HCT116 (cell line): ENCODE data around the gene VWA7. TPM values are rescaled to one million over a fixed set of nuclear protein-coding genes. Genes with fewer than 3 reads are reported as not detected.

Experiments
- ATAC-seq: fragments of 200-7000 bp; cut with Tn5 transposase; 2 replicates; pipeline ENCODE4 v1.9.1; 2020; ENCODE audit warnings: mild to moderate bottlenecking, moderate library complexity
- BruUV-seq: library from RNA; stranded (reverse); fragments of 400-500 nt; replicated peaks from 2 replicates; lab custom pipeline; 2021; lab: Mats Ljungman, UMichigan
- CTCF ChIA-PET: fragments of 300-600 bp; sonication (Branson Sonifier 250); formaldehyde crosslinking; loops from one replicate; lab custom pipeline; 2021; ENCODE audit warnings: antibody characterized with exemption; lab: Charles Lee
- POLR2A ChIA-PET: fragments of 300-600, 350-600 bp; sonication (Branson Sonifier 250); formaldehyde crosslinking; loops from one replicate; lab custom pipeline; 2021; ENCODE audit warnings: antibody characterized with exemption; lab: Charles Lee
- RAD21 ChIA-PET, 2 experiments: fragments of 300-600 bp; sonication (Branson Sonifier 250); formaldehyde crosslinking; loops; one replicate each; lab custom pipeline; 2023; ENCODE audit warnings: low total read pairs in 2 of 2; ENCODE audit not compliant: uncharacterized antibody in 2 of 2, unreplicated experiment in 2 of 2, low non-redundant PET in 1 of 2; lab: Charles Lee
- DNase-seq: peaks from one replicate; pipeline ENCODE4 v3.0.0-alpha.2; 2010; ENCODE audit warnings: low read depth, low spot score
- H2AFZ ChIP-seq: fragments of 200-600 bp; shearing (Covaris generic), sonication (generic); 2 replicates; pipeline ENCODE4 v1.6.1; 2017; ENCODE audit warnings: low read depth, mixed run types, mixed read lengths, antibody characterized with exemption, low read length; ENCODE audit not compliant: poor library complexity, severe bottlenecking
- H3K27ac ChIP-seq: 2 replicates; pipeline ENCODE4 v1.5.1; 2012; ENCODE audit warnings: low read depth, low read length
- H3K27me3 ChIP-seq: fragments of 200-600 bp; sonication (generic); 2 replicates; pipeline ENCODE4 v1.6.1; 2016; ENCODE audit warnings: mixed run types, low read length, mixed read lengths; ENCODE audit not compliant: insufficient read depth
- H3K36me3 ChIP-seq, 2 experiments: fragments of 200-500 bp in 1 of 2; fragments of 200-600 bp in 1 of 2; sonication (Bioruptor generic) in 1 of 2; sonication (generic) in 1 of 2; 2 replicates each; pipeline versions ENCODE4 v1.5.1 to v1.6.1; 2014 to 2016; ENCODE audit warnings: low read length in 2 of 2, inconsistent platforms in 1 of 2, mixed read lengths in 1 of 2, mixed run types in 1 of 2; ENCODE audit not compliant: insufficient read depth in 2 of 2, control insufficient read depth in 1 of 2
- H3K4me1 ChIP-seq, 2 experiments: fragments of 200-600 bp in 1 of 2; sonication (generic) in 1 of 2; 2 replicates each; pipeline versions ENCODE4 v1.5.1 to v1.6.1; 2012 to 2017; ENCODE audit warnings: low read length in 2 of 2, inconsistent platforms in 1 of 2, mild to moderate bottlenecking in 1 of 2, mixed read lengths in 1 of 2, mixed run types in 1 of 2, moderate library complexity in 1 of 2; ENCODE audit not compliant: insufficient read depth in 2 of 2, control insufficient read depth in 1 of 2
- H3K4me2 ChIP-seq: fragments of 200-600 bp; sonication (generic); 2 replicates; pipeline ENCODE4 v1.6.1; 2017; ENCODE audit warnings: mixed run types, low read length, mixed read lengths
- H3K4me3 ChIP-seq, 2 experiments: fragments of 200-600 bp in 1 of 2; sonication (generic) in 1 of 2; replicated peaks in 1 of 2; 2 replicates each; pipeline ENCODE4 v1.5.1; 2011 to 2016; ENCODE audit warnings: low read length in 2 of 2, control low read depth in 1 of 2, low read depth in 1 of 2, mild to moderate bottlenecking in 1 of 2, mixed read lengths in 1 of 2, mixed run types in 1 of 2
- H3K79me2 ChIP-seq: fragments of 200-600 bp; sonication (generic); 2 replicates; pipeline ENCODE4 v1.6.1; 2017; ENCODE audit warnings: mild to moderate bottlenecking, mixed run types, low read length, moderate library complexity, mixed read lengths; ENCODE audit not compliant: insufficient read depth
- H3K9ac ChIP-seq: fragments of 200-600 bp; sonication (generic); 2 replicates; pipeline ENCODE4 v1.6.1; 2016; ENCODE audit warnings: low read length, mixed read lengths
- H3K9me2 ChIP-seq: fragments of 200-600 bp; sonication (generic), shearing (Covaris generic); 2 replicates; pipeline ENCODE4 v1.6.1; 2017; ENCODE audit warnings: mixed run types, mild to moderate bottlenecking, moderate library complexity; ENCODE audit not compliant: insufficient read depth
- H3K9me3 ChIP-seq, 2 experiments: fragments of 200-500 bp in 1 of 2; fragments of 200-600 bp in 1 of 2; sonication (Bioruptor generic) in 1 of 2; sonication (generic) in 1 of 2; 2 replicates each; pipeline ENCODE4 v1.6.1; 2014 to 2017; ENCODE audit warnings: low read length in 2 of 2, mixed read lengths in 2 of 2, inconsistent platforms in 1 of 2, low read depth in 1 of 2, mild to moderate bottlenecking in 1 of 2, mixed run types in 1 of 2, moderate library complexity in 1 of 2; ENCODE audit not compliant: control insufficient read depth in 1 of 2, insufficient read depth in 1 of 2
- H4K20me1 ChIP-seq: fragments of 200-600 bp; sonication (generic), shearing (Covaris generic); 2 replicates; pipeline ENCODE4 v1.6.1; 2017; ENCODE audit warnings: mixed run types, mild to moderate bottlenecking, moderate library complexity; ENCODE audit not compliant: insufficient read depth
- CEBPB ChIP-seq: IDR thresholded peaks from 2 replicates; pipeline ENCODE4 v1.6.1; 2012; ENCODE audit warnings: low read depth
- EGR1 ChIP-seq: IDR thresholded peaks from 2 replicates; pipeline ENCODE4 v1.6.1; 2012; ENCODE audit warnings: low read depth
- EZH2 ChIP-seq: fragments of 200-600 bp; sonication (generic); IDR thresholded peaks from 2 replicates; pipeline ENCODE4 v1.6.1; 2017; ENCODE audit warnings: antibody characterized with exemption, mixed run types
- EZH2phosphoT487 ChIP-seq: fragments of 200-600 bp; IDR thresholded peaks from 2 replicates; pipeline ENCODE4 v1.6.1; 2018; ENCODE audit warnings: antibody characterized with exemption, borderline replicate concordance
- MAX ChIP-seq: IDR thresholded peaks from 2 replicates; pipeline ENCODE4 v1.6.1; 2012
- POLR2AphosphoS5 ChIP-seq: IDR thresholded peaks from 2 replicates; pipeline ENCODE4 v1.6.1; 2011; ENCODE audit warnings: mild to moderate bottlenecking, low read depth, low read length, moderate library complexity
- TCF7L2 ChIP-seq: IDR thresholded peaks from 2 replicates; pipeline ENCODE4 v1.7.0; 2011; ENCODE audit warnings: borderline replicate concordance, inconsistent platforms; ENCODE audit not compliant: insufficient read depth, insufficient read length; ENCODE audit errors: extremely low read depth
- ZNF274 ChIP-seq: fragments of 200-500 bp; sonication (Bioruptor generic); IDR thresholded peaks from 2 replicates; pipeline ENCODE4 v1.6.1; 2014; ENCODE audit warnings: mild to moderate bottlenecking, low read depth, low read length, inconsistent platforms
- intact Hi-C: fragments of 100-400 bp; cut with micrococcal nuclease; formaldehyde crosslinking; loops from 2 replicates; pipeline ENCODE4 v1.10.0; 2022
- total RNA-seq: library from RNA; stranded (reverse); gene quantifications from one replicate; pipeline ENCODE4 v1.2.1, GENCODE V29; 2021; ENCODE audit not compliant: unreplicated experiment

The VWA7 gene
- total RNA-seq, 1 experiment from 2014 or later: 14.6 TPM

- peak overlapping the region; percentile 98 for H3K4me2 ChIP-seq
- no peak for ATAC-seq
- no peaks in the 10 kb centered on the region for H3K27me3 ChIP-seq
- H4K20me1 ChIP-seq: no peaks in the 10 kb centered on the region; the same call in 1 of the 2 replicates
- ChIA-PET RAD21 (no interaction called here), CTCF (interaction anchor here (0.6 to 2.3 kb wide), 4 partner anchors 8 to 41 kb away, joined by 3 to 13 read pairs (median 8); no protein-coding TSS in a partner anchor)
- peaks cover 35% of the 10 kb centered on the region for H3K79me2 ChIP-seq
- peaks cover 12 to 39% of the 10 kb centered on the region in 2 experiments for H3K4me1 ChIP-seq
- H2AFZ ChIP-seq: no peak overlapping the region
- H3K9me3 ChIP-seq: no peaks in the 10 kb centered on the region
- H3K9ac ChIP-seq: peak overlapping the region; percentile 72; the same call in 1 of the 2 replicates
- intact Hi-C loops: loop anchor here (2.0 kb wide), 1 partner anchor 50 kb away; the partner anchor contains the start of gene LY6G5C
- TF ChIP-seq CEBPB (no peak), ZNF274 (no peak)
- TF ChIP-seq, all 23 proteins: peak for 0
- peak overlapping the region in 1 of 2 experiments; percentile 70; a peak in 2 of 4 replicates for H3K4me3 ChIP-seq
- peak overlapping the region; percentile 90 for H3K27ac ChIP-seq
- DNase-seq: no peak
- BruUV-seq: no TSS peak
- POLR2A ChIA-PET: interaction anchor here (1.4 to 2.2 kb wide), 4 partner anchors 8 to 97 kb away, joined by 5 to 12 read pairs (median 9); partner anchors contain the start of genes ABHD16A, HSPA1B and MSH5
- H3K9me2 ChIP-seq: no peaks in the 10 kb centered on the region
- peaks cover 28 to 31% of the 10 kb centered on the region in 2 experiments for H3K36me3 ChIP-seq
Observed at GRCh38 chr6:31730631-31731086, 46.5 kb downstream of the VWA7 start.

- H4K20me1 ChIP-seq: no peaks in the 10 kb centered on the region; the same call in 1 of the 2 replicates
- intact Hi-C loops: loop anchor here (2.0 kb wide), 1 partner anchor 49 kb away; the partner anchor contains the start of gene LY6G5C
- ATAC-seq (peak; percentile 79), DNase-seq (peak; percentile 56)
- ChIA-PET RAD21 (interaction anchor here in 1 of 2 experiments (0.6 to 0.7 kb wide), 2 partner anchors 19 to 27 kb away, joined by 3 read pairs; partner anchors contain the start of gene ABHD16A), CTCF (interaction anchor here (0.6 to 2.3 kb wide), 5 partner anchors 8 to 132 kb away, joined by 3 to 13 read pairs (median 4); partner anchors contain the start of gene NEU1), POLR2A (interaction anchor here (1.4 to 2.2 kb wide), 4 partner anchors 9 to 97 kb away, joined by 5 to 12 read pairs (median 9); partner anchors contain the start of genes ABHD16A, HSPA1B and MSH5)
- BruUV-seq: no TSS peak
- peak overlapping the region; percentile 70 to 72 for H3K4me3 ChIP-seq
- TF ChIP-seq MAX (no peak), EGR1 (no peak), EZH2 (no peak), TCF7L2 (no peak), CEBPB (no peak), EZH2phosphoT487 (no peak), POLR2AphosphoS5 (peak; percentile 89)
- no peak overlapping the region for H2AFZ ChIP-seq
- peaks cover 12 to 39% of the 10 kb centered on the region in 2 experiments for H3K4me1 ChIP-seq
- H3K36me3 ChIP-seq: peaks cover 28 to 31% of the 10 kb centered on the region in 2 experiments
- peak overlapping the region; percentile 90 for H3K27ac ChIP-seq
- peak overlapping the region; percentile 98 for H3K4me2 ChIP-seq
- no peaks in the 10 kb centered on the region for H3K27me3 ChIP-seq
- peak overlapping the region; percentile 72 for H3K9ac ChIP-seq
- H3K9me2 ChIP-seq: no peaks in the 10 kb centered on the region
- peaks cover 30% of the 10 kb centered on the region for H3K79me2 ChIP-seq
- H3K9me3 ChIP-seq: no peaks in the 10 kb centered on the region
Observed at GRCh38 chr6:31729979-31730630, 47.0 kb downstream of the VWA7 start.
